Activated CD4-positive, alpha-beta T cell treated with anti-CD3 and anti-CD28 coated beads, Interleukin-2, amount 10 ng/mL, durations not matched to agents 7 days and 5 days (primary cell): ENCODE data around the gene SERTAD3. TPM values are rescaled to one million over a fixed set of nuclear protein-coding genes. Genes with fewer than 3 reads are reported as not detected.
"Not testable (repeated sequence)": the region's sequence is repeated elsewhere in the genome, so short reads cannot be mapped to it uniquely, and the experiment has no call there.

ENCODE experiments used
- CTCF ChIA-PET: fragments of 350-600 bp; sonication (Branson Sonifier 250); formaldehyde crosslinking; loops from one replicate; lab custom pipeline; 2021; ENCODE audit warnings: antibody characterized with exemption; lab: Charles Lee
- POLR2A ChIA-PET: fragments of 350-600 bp; sonication (Branson Sonifier 250); formaldehyde crosslinking; loops from one replicate; lab custom pipeline; 2021; ENCODE audit warnings: antibody characterized with exemption; lab: Charles Lee
- DNase-seq: peaks from one replicate; pipeline ENCODE4 v3.0.0-alpha.2; 2020
- H3K27ac Mint-ChIP-seq: one replicate; pipeline ENCODE4 v1.8.0; 2021; ENCODE audit warnings: mild to moderate bottlenecking, moderate library complexity, mixed read lengths
- H3K27me3 Mint-ChIP-seq: one replicate; pipeline ENCODE4 v1.8.0; 2021; ENCODE audit warnings: mixed read lengths
- H3K36me3 Mint-ChIP-seq: one replicate; pipeline ENCODE4 v1.8.0; 2021; ENCODE audit warnings: low read depth, mixed read lengths
- H3K4me1 Mint-ChIP-seq: one replicate; pipeline ENCODE4 v1.8.0; 2021; ENCODE audit warnings: mixed read lengths
- H3K4me3 Mint-ChIP-seq: one replicate; pipeline ENCODE4 v1.8.0; 2021; ENCODE audit warnings: mild to moderate bottlenecking, moderate library complexity, mixed read lengths
- H3K9me3 Mint-ChIP-seq: one replicate; pipeline ENCODE4 v1.8.0; 2021; ENCODE audit warnings: mixed read lengths
- total RNA-seq, 2 experiments: library from RNA; stranded (reverse); gene quantifications; one replicate each; pipeline ENCODE4 v1.2.3, GENCODE V29; 2021

Gene SERTAD3
- total RNA-seq = 10 to 100 TPM; 10.6 to 10.9 TPM

- peaks cover 19% of the 10 kb centered on the region for H3K4me1 Mint-ChIP-seq
These were observed at the start of gene SERTAD3 for GRCh38 chr19:40444000-40444824. Gene SERTAD3, minus strand, starts transcription at chr19:40444335. Its CDS starts 2,255 bp downstream, at chr19:40442080.

GRCh38 chr19:40493778-40494177 is 49.6 kb upstream of the SERTAD3 start:
- H3K27me3 Mint-ChIP-seq = peaks cover 7% of the 10 kb centered on the region
- DNase-seq = no peak
- no peak overlapping the region for H3K4me3 Mint-ChIP-seq
- ChIA-PET POLR2A (no interaction called here), CTCF (no interaction called here)
- no peak overlapping the region for H3K27ac Mint-ChIP-seq
- no peaks in the 10 kb centered on the region for H3K9me3 Mint-ChIP-seq
- H3K4me1 Mint-ChIP-seq = no peaks in the 10 kb centered on the region
- H3K36me3 Mint-ChIP-seq = no peaks in the 10 kb centered on the region

More at GRCh38 chr19:40444000-40444824, at the start of gene SERTAD3:
- peak within 1 kb of the TSS; percentile 96 for H3K27ac Mint-ChIP-seq
- H3K4me3 Mint-ChIP-seq = peak within 1 kb of the TSS; percentile 97
- CTCF ChIA-PET = interaction anchor here (2.4 to 3.1 kb wide), 3 partner anchors 18 to 23 kb away, joined by 7 to 16 read pairs (median 14); partner anchors contain the start of genes BLVRB, SERTAD1 and SPTBN4
- peaks cover 9% of the 10 kb centered on the region for H3K36me3 Mint-ChIP-seq
- H3K27me3 Mint-ChIP-seq = no peaks in the 10 kb centered on the region
- peak; percentile 97 for DNase-seq
- H3K9me3 Mint-ChIP-seq = no peaks in the 10 kb centered on the region
- POLR2A ChIA-PET = no interaction called here

- H3K27ac Mint-ChIP-seq = no peak overlapping the region
- ChIA-PET CTCF (no interaction called here), POLR2A (no interaction called here)
- no peak overlapping the region for H3K4me3 Mint-ChIP-seq
- DNase-seq = no peak
- H3K36me3 Mint-ChIP-seq = no peaks in the 10 kb centered on the region
- no peaks in the 10 kb centered on the region for H3K9me3 Mint-ChIP-seq
- H3K27me3 Mint-ChIP-seq = peaks cover 14% of the 10 kb centered on the region
- peaks cover 6% of the 10 kb centered on the region for H3K4me1 Mint-ChIP-seq
These were observed 48.1 kb upstream of the SERTAD3 start for GRCh38 chr19:40492274-40492673.

GRCh38 chr19:40489882-40490230 is 45.7 kb upstream of the SERTAD3 start:
- Mint-ChIP-seq H3K27me3 (peaks cover 14% of the 10 kb centered on the region), H3K9me3 (no peaks in the 10 kb centered on the region), H3K27ac (no peak overlapping the region), H3K4me3 (no peak overlapping the region), H3K36me3 (no peaks in the 10 kb centered on the region), H3K4me1 (peaks cover 6% of the 10 kb centered on the region)
- CTCF ChIA-PET = no interaction called here
- no peak for DNase-seq
- POLR2A ChIA-PET = no interaction called here

- CTCF ChIA-PET = no interaction called here
- H3K36me3 Mint-ChIP-seq = no peaks in the 10 kb centered on the region
- no peak overlapping the region for H3K4me3 Mint-ChIP-seq
- H3K9me3 Mint-ChIP-seq = no peaks in the 10 kb centered on the region
- peaks cover 9% of the 10 kb centered on the region for H3K27me3 Mint-ChIP-seq
- H3K27ac Mint-ChIP-seq = no peak overlapping the region
- POLR2A ChIA-PET = no interaction called here
- peaks cover 6% of the 10 kb centered on the region for H3K4me1 Mint-ChIP-seq
- no peak for DNase-seq
These were observed 41.9 kb upstream of the SERTAD3 start for GRCh38 chr19:40486017-40486416.

- H3K27me3 Mint-ChIP-seq, DNase-seq, H3K9me3 Mint-ChIP-seq, H3K27ac Mint-ChIP-seq, H3K36me3 Mint-ChIP-seq, H3K4me1 Mint-ChIP-seq, H3K4me3 Mint-ChIP-seq, POLR2A ChIA-PET: not testable (repeated sequence)
- CTCF ChIA-PET = interaction anchor here (0.5 to 1.9 kb wide), 2 partner anchors 11 to 160 kb away, joined by 3 to 6 read pairs; partner anchors contain the start of gene BLVRB
These were observed 31.9 kb upstream of the SERTAD3 start for GRCh38 chr19:40475878-40476644.

GRCh38 chr19:40474737-40475136 is 30.6 kb upstream of the SERTAD3 start:
- POLR2A ChIA-PET = no interaction called here
- H3K4me3 Mint-ChIP-seq = no peak overlapping the region
- no peak overlapping the region for H3K27ac Mint-ChIP-seq
- no peaks in the 10 kb centered on the region for H3K27me3 Mint-ChIP-seq
- no peaks in the 10 kb centered on the region for H3K4me1 Mint-ChIP-seq
- CTCF ChIA-PET = interaction anchor here (0.8 to 1.2 kb wide), 2 partner anchors 10 to 49 kb away, joined by 3 read pairs; no protein-coding TSS in a partner anchor
- DNase-seq = no peak
- H3K9me3 Mint-ChIP-seq = no peaks in the 10 kb centered on the region
- no peaks in the 10 kb centered on the region for H3K36me3 Mint-ChIP-seq

GRCh38 chr19:40472516-40472915 is 28.4 kb upstream of the SERTAD3 start:
- Mint-ChIP-seq H3K27me3 (peaks cover 13% of the 10 kb centered on the region), H3K4me3 (no peak overlapping the region), H3K9me3 (no peaks in the 10 kb centered on the region), H3K27ac (no peak overlapping the region), H3K36me3 (no peaks in the 10 kb centered on the region), H3K4me1 (peaks cover 3% of the 10 kb centered on the region)
- CTCF ChIA-PET = no interaction called here
- POLR2A ChIA-PET = no interaction called here
- DNase-seq = no peak

- CTCF ChIA-PET = no interaction called here
- Mint-ChIP-seq H3K4me3 (no peak overlapping the region), H3K36me3 (peaks cover 6% of the 10 kb centered on the region), H3K27ac (no peak overlapping the region), H3K9me3 (no peaks in the 10 kb centered on the region), H3K27me3 (peaks cover 19% of the 10 kb centered on the region), H3K4me1 (peaks cover 10% of the 10 kb centered on the region)
- no peak for DNase-seq
- POLR2A ChIA-PET = no interaction called here
These were observed 27.0 kb upstream of the SERTAD3 start for GRCh38 chr19:40471111-40471510.

GRCh38 chr19:40469011-40469410 is 24.9 kb upstream of the SERTAD3 start:
- ChIA-PET POLR2A (no interaction called here), CTCF (interaction anchor here (0.6 to 1.1 kb wide), 4 partner anchors 9 to 284 kb away, joined by 3 to 5 read pairs (median 3); no protein-coding TSS in a partner anchor)
- Mint-ChIP-seq H3K9me3 (no peaks in the 10 kb centered on the region), H3K27me3 (peaks cover 19% of the 10 kb centered on the region), H3K4me1 (peaks cover 29% of the 10 kb centered on the region), H3K36me3 (peaks cover 6% of the 10 kb centered on the region), H3K4me3 (no peak overlapping the region), H3K27ac (no peak overlapping the region)
- DNase-seq = no peak

GRCh38 chr19:40466985-40467734 is 23.0 kb upstream of the SERTAD3 start, which contains the start of gene SPTBN4:
Gene SPTBN4, plus strand, starts transcription at chr19:40467001. Its CDS starts 5,621 bp downstream, at chr19:40472622.
- H3K27ac Mint-ChIP-seq = peak within 1 kb of the TSS; percentile 82
- peaks cover 6% of the 10 kb centered on the region for H3K36me3 Mint-ChIP-seq
- peaks cover 19% of the 10 kb centered on the region for H3K27me3 Mint-ChIP-seq
- H3K4me3 Mint-ChIP-seq = peak within 1 kb of the TSS; percentile 85
- no peaks in the 10 kb centered on the region for H3K9me3 Mint-ChIP-seq
- ChIA-PET POLR2A (no interaction called here), CTCF (interaction anchor here (3.6 to 5.5 kb wide), 2 partner anchors 14 to 25 kb away, joined by 16 to 35 read pairs; no protein-coding TSS in a partner anchor)
- peaks cover 30% of the 10 kb centered on the region for H3K4me1 Mint-ChIP-seq
- no peak for DNase-seq
